ENCODE results near the gene NAAA.
"Not testable (repeated sequence)": the region's sequence is repeated elsewhere in the genome, so short reads cannot be mapped to it uniquely, and the experiment has no call there.

The NAAA gene

DNA sequence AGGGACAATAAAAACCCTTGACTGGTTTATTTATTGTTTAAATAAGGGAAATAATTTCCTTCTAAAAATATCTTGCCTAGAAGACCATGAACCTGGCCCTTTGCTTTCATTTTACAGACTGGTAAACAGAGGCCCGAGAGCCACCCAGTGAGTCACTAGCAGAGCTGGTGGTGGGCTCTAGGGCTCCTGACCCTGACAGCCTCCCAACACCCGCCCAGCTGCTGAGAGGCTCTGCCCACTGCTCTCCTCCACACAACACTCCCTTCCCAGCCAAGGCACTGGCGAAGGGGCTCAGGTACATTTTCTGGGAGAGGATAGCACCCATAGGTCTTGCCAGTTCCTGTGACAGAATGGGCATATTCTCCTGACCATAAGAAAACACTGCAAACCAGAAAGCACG lies 20.5 kb downstream of the NAAA start:
- in situ Hi-C loops (cut with HindIII; ENCODE audit: low sequenced_read_pairs), result no loop called here

DNA sequence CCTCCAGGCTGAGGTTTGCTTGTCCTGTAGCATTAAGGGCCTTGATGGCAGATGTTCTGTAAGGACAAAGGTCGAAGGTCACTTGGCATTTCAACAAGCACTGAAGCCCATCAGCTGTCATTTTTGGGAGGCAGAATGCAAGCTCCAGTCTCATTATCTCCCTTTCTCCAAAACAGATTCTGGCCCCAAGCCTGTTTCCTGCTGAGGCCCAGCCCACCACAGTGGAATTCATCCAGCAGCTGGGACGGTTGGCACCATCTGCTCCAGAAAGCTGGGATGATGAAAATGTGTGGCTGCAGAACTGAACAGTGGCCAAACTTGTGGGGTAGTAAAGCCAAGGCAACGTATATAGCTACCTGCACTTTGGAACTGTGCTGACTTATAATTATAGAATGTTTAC lies 20.9 kb downstream of the NAAA start:
- in situ Hi-C loops (cut with HindIII; ENCODE audit: low sequenced_read_pairs), result no loop called here

DNA sequence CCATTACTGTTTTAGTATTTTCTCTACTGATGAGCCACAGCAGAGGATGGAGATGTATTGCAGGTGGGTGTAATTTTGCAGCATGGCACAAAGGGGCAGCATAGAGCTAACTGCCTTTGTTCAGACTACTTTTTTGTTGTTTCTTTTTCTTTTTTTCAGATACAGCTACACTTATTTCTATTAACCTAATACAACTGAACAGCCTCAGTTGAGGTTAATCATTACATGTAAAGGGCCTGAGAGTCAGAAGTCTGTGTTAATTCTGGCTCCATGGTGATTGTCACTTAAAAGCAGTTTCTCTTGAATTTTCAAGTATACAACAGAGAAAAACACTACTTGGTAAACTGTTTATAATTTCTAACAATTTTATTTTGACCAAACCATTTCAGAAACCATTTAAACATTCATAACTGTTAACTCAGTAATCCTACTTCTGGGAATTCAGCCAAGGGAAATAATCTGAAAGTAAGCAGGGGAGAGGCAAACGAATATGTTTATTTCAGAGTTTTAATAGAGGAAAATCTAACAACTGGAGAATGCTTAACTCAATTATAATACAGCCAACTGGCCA lies 24.6 kb downstream of the NAAA start:
- in situ Hi-C loops (cut with HindIII; ENCODE audit: low sequenced_read_pairs), result no loop called here

DNA sequence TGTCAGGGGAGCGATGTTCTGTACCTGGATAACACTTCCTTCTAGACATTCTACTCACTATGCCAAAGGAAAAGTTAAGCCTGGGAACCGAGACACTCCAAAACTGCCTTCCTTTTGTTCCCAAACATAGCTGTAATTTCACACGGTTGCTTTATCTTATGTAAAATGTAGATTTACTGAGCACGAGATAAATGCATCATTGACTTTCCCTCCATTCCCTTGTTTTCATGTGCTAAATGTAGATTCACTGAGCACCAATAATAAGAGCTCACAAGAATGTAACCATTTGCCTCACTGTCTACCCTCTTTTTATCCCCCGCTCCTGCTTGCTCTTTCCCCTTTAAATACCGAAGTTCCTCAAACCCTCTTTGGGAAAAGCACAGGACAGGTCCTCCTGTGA lies 27.8 kb downstream of the NAAA start:
- in situ Hi-C loops (cut with HindIII; ENCODE audit: low sequenced_read_pairs), result no loop called here

DNA sequence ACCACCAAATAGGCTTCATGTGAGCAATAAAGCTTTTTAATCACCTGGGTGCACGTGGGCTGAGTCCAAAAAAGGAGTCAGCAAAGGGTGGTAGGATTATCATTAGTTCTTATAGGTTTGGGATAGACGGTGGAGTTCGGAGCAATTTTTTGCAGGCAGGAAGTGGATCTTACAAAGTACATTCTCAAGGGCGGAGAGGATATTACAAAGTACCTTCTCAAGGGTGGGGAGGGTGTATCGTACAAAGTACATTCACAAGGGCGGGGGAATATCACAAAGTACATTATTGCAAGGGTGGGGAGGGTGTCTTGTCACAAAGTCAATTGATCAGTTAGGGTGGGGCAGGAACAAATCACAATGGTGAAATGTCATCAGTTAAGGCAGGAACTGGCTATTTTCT lies 30.0 kb downstream of the NAAA start:
- in situ Hi-C loops (cut with HindIII; ENCODE audit: low sequenced_read_pairs), result not testable (repeated sequence)

DNA sequence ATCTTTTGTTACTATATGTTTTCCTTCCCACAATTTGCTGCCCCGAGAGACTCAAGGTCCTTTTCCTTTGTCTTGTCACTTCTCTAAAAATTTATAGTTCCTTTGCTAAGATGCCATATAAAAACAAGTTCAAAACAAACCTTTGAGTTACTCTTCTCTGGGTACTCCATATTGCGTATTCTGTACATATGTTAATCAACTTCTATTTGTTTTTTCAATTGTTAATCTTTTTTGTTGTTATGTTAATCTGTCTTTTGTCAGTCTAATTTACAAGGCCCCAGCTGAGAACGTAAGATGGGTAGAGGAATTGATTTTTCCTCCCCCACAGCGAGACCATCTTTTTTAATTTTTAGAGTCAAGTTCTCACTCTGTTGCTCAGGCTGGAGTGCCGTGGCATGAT lies 31.4 kb downstream of the NAAA start:
- in situ Hi-C loops (cut with HindIII; ENCODE audit: low sequenced_read_pairs), result no loop called here

DNA sequence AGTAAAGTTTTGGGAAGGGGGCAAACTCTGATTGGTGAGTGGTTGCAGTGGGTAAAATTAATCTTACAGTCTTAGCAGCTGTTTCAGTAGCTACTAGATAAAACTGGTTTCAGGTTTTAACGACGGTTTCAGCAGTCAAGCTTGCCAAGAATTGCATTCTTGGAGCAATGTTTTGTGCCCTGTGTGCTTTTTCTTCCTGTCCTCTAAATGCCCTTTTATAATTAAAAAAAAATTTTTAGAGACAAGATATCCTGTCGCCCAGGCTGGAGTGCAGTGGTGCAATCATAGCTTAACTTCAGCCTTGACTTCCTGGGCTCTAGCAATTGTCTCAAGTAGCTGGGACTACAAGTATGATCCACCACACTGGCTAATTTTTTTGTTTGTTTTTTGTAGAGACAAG lies 32.3 kb downstream of the NAAA start:
- in situ Hi-C loops (cut with HindIII; ENCODE audit: low sequenced_read_pairs), result no loop called here

DNA sequence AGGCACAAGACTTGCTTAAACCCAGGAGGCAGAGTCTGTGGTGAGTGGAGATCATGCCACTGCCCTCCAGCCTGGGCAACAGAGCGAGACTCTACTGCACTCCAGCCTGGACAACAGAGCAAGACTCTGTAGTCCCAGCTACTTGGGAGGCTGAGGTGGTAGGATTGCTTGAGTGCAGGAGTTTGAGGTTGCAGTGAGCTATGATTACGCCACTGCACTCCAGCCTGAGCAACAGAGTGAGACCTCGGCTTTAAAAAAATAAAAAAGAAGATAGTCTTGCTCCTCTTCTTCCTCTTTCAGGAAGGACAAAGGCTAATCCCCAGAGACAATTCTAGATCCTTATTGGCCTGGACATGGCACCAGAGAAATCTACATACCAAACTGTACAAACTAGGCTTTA lies 32.8 kb downstream of the NAAA start:
- in situ Hi-C loops (cut with HindIII; ENCODE audit: low sequenced_read_pairs), result no loop called here

DNA sequence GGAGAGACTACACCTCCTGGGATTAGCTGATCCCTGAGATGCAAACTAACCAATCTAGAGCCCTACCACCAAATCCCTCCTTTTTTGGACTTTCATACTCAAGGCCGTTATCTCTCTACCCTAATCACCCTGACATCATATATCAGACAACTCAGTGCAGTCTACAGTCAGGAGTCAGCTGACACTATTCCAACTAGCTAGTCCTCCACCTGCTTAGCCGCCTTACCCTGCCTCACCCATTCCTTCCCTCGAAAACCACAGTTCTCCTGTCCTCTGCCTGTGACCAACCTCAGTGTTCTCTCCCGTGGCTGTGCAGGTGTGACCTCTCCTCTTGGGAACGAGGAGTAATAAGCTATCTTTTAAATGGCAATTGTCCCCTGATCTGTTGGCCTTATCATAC lies 36.7 kb downstream of the NAAA start:
- in situ Hi-C loops (cut with HindIII; ENCODE audit: low sequenced_read_pairs), result no loop called here

DNA sequence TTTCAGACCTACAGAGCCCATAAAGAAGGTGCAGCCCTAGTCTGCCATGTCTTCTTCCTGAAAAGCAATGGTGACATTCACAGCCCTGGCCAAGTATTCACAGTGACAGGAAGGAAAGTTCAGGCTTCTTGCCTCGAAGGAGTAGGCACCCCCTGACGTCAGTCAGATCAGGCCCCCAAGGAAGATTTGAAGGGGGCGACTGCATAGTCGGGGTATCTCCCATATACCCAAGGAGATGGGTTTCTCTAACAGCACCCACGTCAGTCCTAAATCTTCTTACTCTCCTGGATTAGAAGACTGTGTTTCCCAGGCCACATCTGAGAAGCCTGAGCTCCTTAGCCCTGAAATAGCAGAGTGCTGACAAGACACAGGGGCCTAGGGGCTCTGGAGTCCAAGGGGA lies 38.5 kb downstream of the NAAA start, which contains the start of gene PPEF2:
PPEF2 (minus strand) TSS at position 101 of the 400 bp plus-strand sequence. CDS start 6,127 bp downstream, outside the sequence.
- in situ Hi-C loops (cut with HindIII; ENCODE audit: low sequenced_read_pairs), result no loop called here

DNA sequence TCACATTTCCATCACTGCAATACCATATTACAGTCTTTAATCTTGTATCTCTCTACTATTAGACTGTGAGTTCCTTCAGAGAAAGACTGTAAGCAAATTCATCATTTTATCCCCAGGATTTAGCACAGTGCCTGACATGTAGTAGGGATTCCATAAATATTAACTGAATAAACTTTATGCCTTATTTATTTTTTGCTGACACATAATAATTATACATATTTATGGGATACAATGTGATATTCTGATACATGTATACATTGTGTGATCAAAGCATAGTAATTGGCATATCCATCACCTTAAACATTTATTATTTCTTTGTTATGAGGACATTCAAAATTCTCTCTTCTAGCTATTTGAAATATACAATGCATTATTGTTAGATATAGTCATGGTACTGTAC lies 42.3 kb downstream of the NAAA start:
- in situ Hi-C loops (cut with HindIII; ENCODE audit: low sequenced_read_pairs), result no loop called here

DNA sequence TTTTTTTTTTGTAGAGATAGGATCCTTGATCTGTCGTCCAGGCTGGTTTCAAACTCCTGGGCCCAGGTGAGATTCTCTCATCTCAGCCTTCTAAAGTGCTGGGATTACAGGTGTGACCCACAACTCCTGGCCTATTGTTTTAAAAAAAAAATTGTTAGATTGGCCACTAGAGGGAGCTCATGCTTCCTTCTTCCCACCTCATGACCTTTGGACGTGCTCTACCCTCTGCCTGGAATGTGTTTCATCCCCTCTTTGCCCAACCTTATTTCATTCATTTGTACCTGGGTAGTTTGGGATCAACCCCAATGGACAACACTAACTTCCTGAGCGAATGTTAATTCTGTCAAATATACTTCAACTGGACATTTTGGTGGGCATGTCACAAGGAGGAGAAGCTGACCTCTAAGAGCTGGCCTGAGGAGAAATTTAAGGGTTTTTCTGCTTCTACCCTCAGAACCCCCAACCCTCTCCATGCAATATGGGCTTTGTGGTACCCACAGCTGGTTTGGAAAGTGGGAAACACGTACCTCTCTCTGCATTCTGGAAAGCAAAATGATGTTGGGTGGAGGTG lies 45.0 kb downstream of the NAAA start:
- in situ Hi-C loops (cut with HindIII; ENCODE audit: low sequenced_read_pairs), result no loop called here

DNA sequence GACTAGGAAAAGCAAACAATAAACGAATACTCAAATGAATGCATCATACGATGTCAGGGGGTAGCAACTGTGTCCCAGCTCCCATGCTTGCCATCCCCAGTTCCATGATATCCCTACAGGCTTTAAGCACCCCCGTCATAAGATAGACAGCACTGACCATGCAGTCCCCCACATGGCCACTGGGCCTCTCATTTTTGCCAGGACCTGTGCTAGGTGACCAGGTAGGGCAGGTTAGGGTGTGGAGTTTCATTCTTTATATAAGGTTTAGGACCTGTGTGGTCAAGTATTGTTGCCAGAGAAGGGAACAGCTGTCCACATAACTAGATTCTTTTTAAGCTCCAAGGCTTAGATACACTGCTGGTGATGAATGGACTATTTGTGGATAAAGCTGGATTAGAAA lies 48.3 kb downstream of the NAAA start:
- in situ Hi-C loops (cut with HindIII; ENCODE audit: low sequenced_read_pairs), result no loop called here

DNA sequence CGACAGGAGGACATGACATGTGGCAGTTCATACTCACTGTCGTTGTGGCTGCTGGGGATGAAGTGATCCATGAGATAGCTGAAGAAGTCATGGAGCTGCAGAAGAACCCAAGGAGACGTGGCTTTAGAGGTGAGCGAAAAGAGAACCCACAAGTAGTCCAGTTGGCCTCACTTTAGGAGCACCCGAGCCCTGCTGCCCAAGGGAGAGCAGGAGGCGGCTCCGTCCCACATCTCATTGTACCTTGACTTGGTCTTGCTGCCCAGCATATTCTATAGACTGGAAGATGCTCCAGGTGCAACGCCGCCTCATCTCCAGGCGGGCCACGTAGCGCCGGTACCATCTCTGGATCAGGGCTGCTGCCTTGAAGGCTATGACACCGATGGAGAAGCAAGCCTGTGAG lies 49.2 kb downstream of the NAAA start:
- in situ Hi-C loops (cut with HindIII; ENCODE audit: low sequenced_read_pairs), result no loop called here

DNA sequence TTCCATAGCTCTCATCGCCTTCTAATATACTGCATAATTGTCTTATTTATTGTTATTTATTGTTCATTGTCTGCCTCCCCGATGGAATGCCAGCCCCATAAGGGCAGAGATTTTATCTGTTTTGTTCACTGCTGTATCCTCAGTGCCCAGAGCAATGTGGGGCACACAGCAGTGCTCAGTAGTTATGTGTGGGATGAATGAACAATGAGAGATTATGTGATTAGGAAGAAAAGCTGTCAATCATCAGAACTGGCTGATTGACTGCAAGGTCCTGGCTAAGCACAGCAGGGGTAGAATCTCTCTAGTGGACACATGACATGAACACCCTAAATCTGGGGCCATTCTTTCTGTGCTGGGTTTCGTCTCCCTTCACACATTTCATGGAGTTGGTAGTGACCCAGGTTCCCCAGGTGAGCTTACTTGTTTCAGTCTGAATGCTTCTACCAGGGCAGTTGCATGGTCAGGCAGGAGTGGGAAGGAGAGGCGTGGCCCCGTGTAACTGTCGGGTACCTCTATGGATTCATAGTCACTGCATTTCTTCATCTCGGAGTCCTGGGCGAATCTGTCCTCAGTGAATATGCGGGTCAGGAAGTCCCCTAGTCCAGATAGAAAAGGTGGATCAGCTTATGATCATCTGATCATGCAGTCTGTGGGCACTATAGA lies 51.1 kb downstream of the NAAA start:
- in situ Hi-C loops (cut with HindIII; ENCODE audit: low sequenced_read_pairs), result no loop called here

DNA sequence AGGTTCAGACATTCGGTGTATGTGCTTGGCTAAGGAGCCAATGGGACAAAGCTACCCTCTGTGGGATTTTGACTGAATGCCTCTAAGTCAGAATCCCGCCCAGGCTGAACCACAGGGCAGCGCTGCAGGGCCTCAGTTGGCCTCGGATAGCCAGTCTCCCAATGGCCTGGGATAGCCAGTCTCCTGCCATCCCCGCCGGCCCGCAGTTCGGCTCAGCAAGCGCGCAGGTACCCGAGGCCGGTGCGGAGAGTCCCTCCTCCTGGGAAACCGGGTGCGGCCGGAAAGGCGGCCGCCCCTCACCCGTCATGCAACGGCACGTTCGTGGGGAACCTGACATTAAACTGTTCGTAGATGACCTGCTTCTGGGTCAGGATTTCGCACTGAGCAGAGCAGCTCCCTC lies 54.7 kb downstream of the NAAA start:
- in situ Hi-C loops (cut with HindIII; ENCODE audit: low sequenced_read_pairs), result no loop called here

DNA sequence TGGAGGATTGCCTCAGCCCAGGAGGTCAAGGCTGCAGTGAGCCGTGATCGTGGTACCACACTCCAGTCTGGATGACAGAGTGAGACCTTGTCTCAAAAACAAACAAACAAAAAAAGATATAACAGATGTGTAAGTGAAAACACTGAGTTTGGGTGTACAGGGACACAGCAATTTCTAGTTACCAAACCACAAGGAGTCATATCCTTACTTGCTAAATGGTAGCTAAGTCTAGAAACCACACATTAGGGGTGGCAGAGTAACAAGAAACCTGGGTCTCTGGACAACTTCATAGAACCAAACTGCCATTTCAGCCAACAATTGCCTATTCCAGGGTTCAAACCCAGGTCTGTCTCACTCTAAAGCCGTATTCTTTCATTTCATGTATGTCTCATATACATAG lies 59.3 kb downstream of the NAAA start:
- in situ Hi-C loops (cut with HindIII; ENCODE audit: low sequenced_read_pairs), result no loop called here

DNA sequence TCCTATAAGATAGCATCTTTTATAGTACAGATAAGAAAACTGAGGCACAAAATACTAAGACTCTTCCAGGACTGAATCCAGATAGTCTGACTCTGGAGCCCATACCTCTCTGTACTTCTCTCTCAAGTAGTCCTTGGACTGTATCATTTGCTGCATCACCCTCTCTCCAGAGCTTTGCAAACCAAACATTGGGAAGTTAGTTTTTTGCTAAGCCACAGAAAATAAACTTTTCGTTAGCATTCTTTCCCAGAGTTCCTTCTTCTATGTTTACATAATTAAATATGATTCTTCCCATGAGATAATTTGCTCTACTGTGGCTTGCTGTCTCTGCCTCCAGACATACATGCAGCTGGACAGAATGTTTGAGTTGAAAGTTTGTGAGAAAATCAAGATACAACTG lies 60.5 kb downstream of the NAAA start:
- in situ Hi-C loops (cut with HindIII; ENCODE audit: low sequenced_read_pairs), result no loop called here

DNA sequence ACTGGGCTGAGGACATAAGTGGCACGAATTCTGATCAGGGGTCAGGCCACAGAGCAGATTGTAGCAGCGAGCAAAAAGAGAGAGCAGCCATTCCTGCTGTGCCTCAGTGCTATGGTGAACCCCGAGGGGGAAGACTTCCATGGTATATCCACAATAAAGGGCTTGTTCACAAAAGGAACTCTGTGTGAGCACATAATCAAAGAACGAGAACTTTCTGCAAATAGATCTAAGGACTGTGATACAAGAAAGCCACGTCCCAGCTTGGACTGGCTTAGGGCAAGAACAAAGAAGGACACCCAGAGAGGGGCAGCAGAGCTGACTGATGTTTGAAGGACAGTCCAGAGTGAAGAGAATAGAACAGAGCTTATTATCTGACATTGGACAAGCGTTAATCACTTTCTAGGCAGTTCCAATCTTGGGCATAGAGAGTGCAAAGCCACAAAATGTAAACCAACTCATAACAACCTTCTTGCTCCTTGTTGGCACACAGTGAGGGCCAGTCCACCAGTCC lies 62.5 kb downstream of the NAAA start:
- in situ Hi-C loops (cut with HindIII; ENCODE audit: low sequenced_read_pairs), result no loop called here

DNA sequence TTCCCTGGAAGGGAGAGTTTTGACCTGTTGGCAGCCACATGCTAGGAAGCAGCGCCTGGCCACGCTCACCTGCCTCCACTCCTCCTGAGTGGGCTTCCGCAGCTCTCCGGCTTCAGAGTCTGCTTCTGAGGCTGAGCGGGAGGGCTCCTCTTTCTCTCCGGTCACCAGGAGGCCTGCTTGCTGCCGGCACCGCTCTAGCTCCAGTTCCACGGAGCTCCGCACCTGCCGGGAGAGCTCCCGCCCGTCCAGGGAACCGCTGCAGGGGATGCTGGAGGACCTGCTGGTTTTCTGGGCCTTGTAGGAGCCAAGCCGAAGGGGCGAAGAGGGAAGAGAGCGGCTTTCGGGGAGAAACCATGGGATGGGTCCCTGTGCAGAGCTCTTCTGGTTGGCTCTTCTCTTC lies 64.6 kb downstream of the NAAA start:
- in situ Hi-C loops (cut with HindIII; ENCODE audit: low sequenced_read_pairs), result no loop called here

DNA sequence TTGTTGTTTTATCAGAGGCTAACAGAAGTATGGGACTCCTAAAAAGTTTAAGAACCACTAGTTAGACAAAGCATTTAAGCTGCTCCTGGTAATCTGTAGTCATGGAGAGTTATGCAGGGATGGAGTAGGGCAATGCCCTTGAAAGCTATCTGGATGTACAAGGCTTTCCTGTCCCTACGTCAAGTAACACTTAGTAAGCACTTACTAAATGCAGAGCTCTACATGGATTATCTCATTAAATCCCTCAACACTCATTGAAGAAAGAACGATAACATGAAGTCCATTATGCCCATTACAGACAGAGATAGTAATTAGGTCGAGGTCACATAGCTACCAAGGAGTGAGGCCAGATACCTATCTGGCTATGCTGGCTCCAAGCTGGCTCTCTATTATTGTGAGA lies 71.7 kb downstream of the NAAA start:
- in situ Hi-C loops (cut with HindIII; ENCODE audit: low sequenced_read_pairs), result no loop called here

DNA sequence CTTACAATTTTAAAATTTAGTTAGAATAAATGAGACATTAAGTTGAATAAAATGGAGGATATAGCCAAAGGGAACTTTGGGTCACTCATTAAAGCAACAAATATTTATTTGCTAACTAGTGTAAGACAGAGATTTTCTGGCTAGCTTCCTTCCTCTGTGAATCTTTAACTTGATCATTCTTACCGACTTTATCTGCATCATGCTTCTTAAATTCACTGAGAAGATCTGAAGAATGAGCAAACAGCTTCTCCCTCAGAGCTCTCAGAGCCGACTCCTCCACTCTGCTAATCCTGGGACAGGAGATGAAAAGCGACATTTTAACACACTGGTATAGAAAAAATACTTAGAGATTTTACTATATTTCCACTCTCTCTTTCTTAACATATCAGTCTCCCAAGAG lies 73.7 kb downstream of the NAAA start:
- in situ Hi-C loops (cut with HindIII; ENCODE audit: low sequenced_read_pairs), result no loop called here
